GM18511 (cell line): ENCODE data around the gene CEP131.

ENCODE experiments used
- ATAC-seq: cut with Tn5 transposase; IDR thresholded peaks from one replicate; pipeline ENCODE4 v1.9.1; 2021; ENCODE audit warnings: mild to moderate bottlenecking, moderate library complexity; ENCODE audit not compliant: unreplicated experiment

The CEP131 gene

GRCh38 chr17:81252326-81252986 lies 29.7 kb upstream of the CEP131 start:
- no peak for ATAC-seq

- ATAC-seq = no peak
Observed at GRCh38 chr17:81251709-81252301, 29.0 kb upstream of the CEP131 start.

GRCh38 chr17:81251094-81251708 lies 28.4 kb upstream of the CEP131 start:
- ATAC-seq = no peak

GRCh38 chr17:81250286-81251093 lies 27.7 kb upstream of the CEP131 start:
- ATAC-seq = no peak

- no peak for ATAC-seq
Observed at GRCh38 chr17:81249223-81250040, 26.7 kb upstream of the CEP131 start.

- no peak for ATAC-seq
Observed at GRCh38 chr17:81248649-81249048, 25.9 kb upstream of the CEP131 start.

- no peak for ATAC-seq
Observed at GRCh38 chr17:81247339-81247990, 24.7 kb upstream of the CEP131 start.

GRCh38 chr17:81246679-81247338 lies 24.0 kb upstream of the CEP131 start:
- ATAC-seq = no peak

DNA sequence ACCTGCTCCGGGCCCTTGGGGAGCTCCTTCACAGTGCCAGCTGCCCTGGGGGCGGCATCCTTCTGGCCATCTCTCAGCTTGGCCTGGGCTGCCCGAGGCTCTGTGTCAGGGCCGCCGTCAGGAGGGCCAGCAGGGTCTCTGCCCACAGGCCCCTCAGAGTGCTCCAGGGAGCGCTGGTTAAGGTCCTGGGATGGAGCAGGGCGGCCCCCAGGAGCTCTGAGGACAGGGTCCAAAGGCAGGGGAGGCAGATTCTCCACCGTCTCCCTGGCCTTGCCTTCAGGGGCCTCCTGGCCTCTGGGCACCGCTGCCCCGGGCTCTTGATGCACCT lies 23.5 kb upstream of the CEP131 start:
- no peak for ATAC-seq

DNA sequence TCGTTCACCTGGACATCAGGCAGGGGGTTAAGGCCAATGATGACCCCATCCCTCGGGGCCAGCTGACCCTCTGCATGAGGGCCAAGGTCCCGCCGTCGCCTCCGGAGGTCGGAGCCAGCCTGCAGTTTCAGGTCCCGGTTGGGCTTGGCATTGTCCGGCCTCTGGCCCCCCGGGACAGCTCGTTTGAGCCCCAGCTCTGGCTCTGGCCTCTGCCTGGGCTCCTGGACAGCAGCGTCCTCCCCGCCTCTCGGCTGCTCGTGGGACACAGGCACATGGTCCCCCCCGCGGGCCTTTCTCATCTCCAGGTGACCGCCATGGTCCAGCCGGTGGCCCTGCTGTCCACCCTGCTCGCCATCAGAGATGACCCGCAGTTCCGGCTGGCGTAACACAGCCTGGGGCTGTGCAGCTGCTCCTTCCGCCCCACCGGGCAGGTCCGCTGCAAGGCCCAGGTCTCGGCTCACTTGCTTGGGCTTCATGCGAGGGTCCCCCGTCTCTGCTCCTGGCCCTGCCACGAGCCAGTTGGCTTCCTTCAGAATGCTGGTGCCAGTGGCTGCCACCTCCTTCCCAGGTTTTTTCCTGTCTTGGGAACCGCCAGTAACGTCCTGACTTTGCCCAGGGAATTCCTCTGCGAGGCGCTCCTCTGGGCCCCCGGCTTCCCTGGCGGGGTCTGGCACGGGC lies 23.0 kb upstream of the CEP131 start:
- ATAC-seq = no peak

- no peak for ATAC-seq
Observed at GRCh38 chr17:81245024-81245664, 22.4 kb upstream of the CEP131 start.

DNA sequence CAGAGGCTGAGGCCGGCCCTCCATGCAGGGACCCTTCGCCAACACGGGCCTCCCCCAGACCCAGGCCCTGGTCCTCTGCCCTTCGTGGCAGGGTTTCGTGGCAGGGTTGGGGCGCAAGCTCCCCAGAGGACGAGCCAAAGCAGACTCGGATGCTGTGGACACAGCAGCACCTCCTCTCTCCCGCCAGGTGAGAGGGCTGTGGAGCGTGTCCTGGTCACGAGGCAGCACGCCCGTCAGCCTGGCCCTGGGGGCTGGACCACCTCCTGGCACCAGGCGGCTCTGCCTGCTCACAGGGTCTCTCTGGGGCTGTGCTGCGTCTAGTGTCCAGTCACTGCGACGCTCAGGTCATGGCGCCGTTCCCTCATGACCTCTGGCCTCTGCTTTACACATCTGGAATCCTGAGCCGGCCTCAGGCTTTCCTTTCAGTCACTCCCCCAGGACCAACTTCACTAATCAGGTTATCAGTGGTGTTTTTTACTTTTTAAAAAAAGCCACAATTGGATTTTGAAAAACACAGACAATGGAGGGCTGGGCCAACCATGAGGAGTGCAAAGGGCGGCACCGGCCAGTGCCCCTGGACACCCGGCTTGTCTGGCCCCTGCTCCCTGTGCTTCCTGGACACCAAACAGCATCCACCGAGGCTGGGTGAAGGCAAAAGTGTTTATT lies 21.7 kb upstream of the CEP131 start:
- no peak for ATAC-seq

- ATAC-seq = no peak
Observed at GRCh38 chr17:81243333-81243664, 20.5 kb upstream of the CEP131 start.

DNA sequence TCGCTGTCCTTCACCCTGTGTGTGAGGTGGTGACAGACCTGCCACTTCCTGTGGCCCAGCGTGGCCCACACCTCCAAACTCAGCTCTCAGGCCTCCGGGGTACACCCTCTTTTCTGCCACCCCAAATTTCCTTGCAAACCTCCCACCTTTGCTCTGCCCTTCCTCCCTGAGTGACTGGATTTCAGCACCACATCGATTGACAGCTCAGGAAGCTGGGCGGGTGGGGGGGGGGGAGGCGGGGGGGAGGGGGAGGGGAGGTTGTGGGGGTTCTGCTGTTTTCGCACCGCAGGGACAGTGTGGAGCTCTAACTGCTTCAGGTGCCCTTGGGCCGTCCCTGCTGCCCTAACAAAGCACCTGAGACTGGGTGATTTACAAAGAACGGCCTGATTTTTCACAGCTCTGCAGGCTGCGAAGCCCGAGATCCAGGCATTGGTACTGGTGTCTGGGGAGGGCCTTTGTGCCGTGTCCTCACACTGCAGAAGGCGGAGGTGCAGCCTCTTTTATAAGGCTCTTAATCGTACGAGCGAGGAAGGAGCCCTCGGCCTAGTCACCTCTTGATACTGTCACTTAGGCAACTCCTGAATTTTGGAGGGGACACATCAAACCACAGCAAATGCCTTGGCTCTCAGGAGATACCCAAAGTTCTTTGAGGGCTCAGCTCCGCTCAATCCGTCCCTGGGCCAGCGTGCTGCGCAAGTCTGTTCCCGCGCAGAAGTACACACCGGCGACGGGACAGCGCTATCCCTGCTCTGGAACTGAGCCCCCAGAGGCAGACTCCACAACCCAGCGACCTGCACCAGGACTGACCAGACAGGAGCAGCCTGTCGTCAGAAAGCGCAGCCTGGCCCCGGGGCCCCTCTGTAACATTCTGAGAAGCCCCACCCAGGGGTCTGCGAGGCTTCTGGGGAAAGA lies 19.9 kb upstream of the CEP131 start:
- ATAC-seq = no peak

DNA sequence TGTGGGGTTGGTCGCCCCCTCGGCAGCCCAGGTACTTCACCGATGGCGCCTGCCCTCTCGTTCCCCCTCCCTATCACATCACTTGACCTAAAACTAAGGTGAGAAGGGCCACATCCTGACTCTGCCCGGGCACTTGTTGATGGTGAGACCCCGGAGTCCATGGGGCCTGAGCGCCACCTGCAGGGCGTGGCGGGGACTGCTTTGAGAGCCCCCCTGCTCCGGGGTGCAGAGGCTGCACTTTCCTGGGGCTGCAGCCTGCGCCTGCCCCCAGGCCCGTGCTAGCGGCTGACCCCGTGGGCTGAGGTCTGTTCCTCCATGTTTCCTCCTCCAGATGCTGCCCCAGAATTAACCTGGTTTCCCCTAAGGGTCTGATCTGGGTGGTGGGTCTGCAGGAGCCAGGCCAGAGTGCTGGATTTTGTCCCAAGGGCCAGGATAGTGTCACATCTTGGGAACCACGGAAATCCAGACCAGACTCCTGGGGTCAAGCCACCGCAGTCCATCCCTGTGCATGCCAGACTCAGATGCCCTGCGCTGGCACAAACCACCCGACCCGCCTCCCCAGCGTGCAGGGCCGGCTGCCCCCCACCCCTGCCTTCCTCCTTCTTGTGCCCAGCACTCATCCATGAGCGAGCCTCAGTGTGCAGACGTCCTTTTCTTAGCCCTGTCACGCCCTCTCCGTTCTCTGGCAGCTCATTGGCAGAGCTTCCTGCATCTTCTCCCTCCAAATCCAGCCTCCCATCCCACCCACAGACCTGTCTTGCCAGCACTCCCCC lies 19.1 kb upstream of the CEP131 start:
- ATAC-seq = no peak

DNA sequence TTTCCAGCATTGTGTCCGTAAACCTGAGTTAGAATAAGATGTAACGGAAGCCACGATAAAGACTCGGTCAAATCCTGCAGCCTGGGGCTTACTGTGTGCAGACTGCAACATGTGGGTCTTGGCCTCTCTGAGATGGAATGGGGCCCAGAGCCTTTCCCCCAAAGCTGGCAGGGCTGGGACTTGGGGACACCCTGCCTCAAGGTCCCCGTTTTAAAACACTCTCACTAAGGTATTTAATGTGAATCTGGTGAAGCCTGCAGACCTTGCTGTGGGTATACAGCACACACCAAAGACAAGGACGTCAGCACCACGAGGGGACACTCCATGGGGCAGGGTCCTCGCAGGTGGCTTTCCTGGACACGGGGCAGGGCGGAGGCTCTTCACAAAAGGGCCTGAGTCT lies 18.4 kb upstream of the CEP131 start:
- ATAC-seq = no peak

DNA sequence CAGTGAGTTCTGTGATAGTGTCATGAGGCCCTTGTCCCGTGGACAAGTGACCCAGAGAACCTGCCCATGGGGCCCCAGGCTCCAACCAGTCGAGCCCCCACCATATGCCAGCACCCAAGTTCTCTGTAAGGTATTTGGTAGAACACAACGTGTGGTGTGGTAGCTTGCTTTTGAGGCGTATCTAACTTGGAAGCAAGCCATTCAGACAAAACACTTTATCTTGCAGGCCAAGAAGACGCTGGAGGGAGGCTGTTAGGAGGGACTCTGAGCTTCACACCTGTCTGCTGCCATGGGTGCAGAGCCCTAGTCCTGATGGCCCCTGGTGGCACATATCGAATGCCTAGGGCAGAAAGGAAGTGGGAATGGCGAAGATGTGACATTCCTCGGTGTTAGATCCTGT lies 18.0 kb upstream of the CEP131 start:
- no peak for ATAC-seq
